ENCODE measurements around the gene HRH4.
A peak's percentile ranks its signal among the peaks of the same experiment; 100 is the strongest.

HRH4 gene

DNA sequence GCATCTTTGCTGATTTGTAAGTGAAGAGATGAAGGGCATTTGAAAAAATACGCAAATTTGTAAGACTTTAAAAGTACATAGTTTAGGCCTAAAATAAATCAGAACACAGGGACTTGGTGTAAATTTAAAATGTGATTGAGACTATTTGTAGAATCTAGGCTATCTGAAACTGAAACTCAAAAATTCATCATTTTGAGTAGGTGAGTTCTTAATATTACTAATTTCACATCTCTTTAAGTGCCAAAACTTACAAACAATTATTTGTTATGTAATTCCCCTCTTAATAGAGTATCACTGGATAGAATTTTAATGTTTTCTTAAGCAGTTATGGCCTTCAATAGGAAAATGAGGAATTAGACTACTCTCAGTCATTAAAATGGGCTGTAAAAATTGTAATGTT, 14.0 kb upstream of the HRH4 start:
- no peak for DNase-seq (ENCODE audit: low read depth)
- no peak overlapping the region for H3K4me3 ChIP-seq (ENCODE audit: low read depth, low read length)
- TF ChIP-seq, protein P1, sequence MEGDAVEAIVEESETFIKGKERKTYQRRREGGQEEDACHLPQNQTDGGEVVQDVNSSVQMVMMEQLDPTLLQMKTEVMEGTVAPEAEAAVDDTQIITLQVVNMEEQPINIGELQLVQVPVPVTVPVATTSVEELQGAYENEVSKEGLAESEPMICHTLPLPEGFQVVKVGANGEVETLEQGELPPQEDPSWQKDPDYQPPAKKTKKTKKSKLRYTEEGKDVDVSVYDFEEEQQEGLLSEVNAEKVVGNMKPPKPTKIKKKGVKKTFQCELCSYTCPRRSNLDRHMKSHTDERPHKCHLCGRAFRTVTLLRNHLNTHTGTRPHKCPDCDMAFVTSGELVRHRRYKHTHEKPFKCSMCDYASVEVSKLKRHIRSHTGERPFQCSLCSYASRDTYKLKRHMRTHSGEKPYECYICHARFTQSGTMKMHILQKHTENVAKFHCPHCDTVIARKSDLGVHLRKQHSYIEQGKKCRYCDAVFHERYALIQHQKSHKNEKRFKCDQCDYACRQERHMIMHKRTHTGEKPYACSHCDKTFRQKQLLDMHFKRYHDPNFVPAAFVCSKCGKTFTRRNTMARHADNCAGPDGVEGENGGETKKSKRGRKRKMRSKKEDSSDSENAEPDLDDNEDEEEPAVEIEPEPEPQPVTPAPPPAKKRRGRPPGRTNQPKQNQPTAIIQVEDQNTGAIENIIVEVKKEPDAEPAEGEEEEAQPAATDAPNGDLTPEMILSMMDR (IDR thresholded peaks at IDR 0.05; ENCODE audit: low read depth, low read length, missing control alignments), result no peak

DNA sequence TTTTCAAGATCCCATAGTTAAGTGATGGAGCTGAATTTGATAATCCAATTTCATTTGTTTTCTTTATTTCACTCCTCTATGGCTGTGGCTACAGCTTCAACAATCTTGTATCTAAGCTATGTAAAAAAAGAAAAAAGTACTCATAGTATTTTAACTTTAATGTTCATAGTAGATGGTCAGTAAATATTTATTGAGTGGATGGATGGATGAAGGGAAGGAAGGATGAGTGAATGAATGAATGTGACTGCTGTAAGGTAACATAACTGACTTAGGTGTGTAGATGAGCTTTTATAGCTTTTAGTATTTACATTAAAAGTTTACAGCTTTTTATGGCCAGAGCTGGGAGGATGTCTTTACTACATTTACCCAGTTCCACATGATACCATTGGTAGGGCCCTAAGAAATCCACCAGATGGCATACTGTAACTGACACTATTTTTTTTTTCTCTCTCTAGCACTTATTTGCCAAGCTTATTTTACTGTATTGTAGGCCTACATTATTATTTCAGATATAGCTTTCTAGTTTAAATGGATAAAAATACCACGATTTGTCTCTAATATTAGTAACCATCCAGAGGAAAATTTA, 13.4 kb upstream of the HRH4 start:
- no peak overlapping the region for H3K4me3 ChIP-seq (ENCODE audit: low read depth, low read length)
- no peak for DNase-seq (ENCODE audit: low read depth)
- TF ChIP-seq, protein P1 (IDR thresholded peaks at IDR 0.05; ENCODE audit: low read depth, low read length, missing control alignments), result no peak

DNA sequence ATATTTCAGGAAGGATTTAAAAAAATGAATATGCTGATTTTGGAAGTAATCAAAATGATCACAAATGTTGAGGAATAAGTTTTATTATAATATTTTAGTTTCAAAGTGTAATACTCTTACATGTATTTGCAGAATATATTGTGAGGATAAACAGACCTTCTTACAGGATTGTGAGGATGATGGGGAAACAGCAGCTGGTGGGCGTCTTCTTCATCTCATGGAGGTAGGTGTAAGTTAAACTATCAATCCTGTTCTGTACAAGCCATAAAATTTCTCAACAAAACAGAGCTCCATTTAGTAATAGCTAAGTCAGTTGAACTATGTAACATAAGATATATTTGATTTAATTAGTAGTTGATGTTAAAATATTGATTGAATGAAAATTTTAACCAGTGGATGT, 12.5 kb upstream of the HRH4 start:
- TF ChIP-seq, protein P1 (IDR thresholded peaks at IDR 0.05; ENCODE audit: low read depth, low read length, missing control alignments), result no peak
- H3K4me3 ChIP-seq (ENCODE audit: low read depth, low read length), result no peak overlapping the region
- DNase-seq (ENCODE audit: low read depth), result no peak

DNA sequence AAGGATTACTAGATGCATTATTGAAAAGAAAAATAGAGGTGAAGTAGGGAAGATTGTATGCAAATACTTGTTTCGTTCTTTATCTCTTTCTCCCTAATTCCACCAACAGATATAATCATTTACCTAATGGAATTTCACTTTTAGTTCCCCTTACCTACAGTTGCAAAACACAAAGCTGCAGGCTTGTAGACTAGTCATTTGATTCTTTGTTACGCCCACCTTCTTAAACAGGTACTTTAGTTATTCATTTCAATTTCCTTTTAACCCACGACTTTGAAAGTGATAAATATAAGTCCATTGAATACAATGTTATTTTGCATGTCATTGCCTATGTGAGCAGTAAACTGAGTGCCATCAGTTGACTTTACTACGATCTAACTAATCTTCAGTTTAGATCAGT, 3.9 kb upstream of the HRH4 start:
- TF ChIP-seq, protein P1 (IDR thresholded peaks at IDR 0.05; ENCODE audit: low read depth, low read length, missing control alignments), result no peak
- H3K4me3 ChIP-seq (ENCODE audit: low read depth, low read length), result no peak overlapping the region
- peak; percentile 24 for DNase-seq (ENCODE audit: low read depth)

DNA sequence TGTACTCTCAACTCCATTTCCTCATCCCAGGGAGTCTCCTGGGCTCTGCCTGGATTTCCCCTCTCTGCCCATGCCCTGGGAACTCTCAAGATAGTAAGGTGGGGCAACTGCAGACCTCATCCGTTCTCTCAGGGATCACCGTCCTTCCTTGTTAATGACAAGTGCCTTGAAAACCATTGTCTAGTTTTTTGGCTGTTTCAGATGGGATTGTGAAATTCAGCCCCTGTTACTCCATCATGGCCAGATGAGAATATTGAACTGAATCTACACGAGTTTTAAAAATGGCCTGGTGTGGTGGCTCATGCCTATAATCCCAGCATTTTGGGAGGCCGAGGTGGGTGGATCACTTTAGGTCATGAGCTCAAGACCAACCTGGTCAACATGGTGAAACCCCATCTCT, 665 bp upstream of the HRH4 start:
- DNase-seq (ENCODE audit: low read depth), result no peak
- TF ChIP-seq, protein P1 (IDR thresholded peaks at IDR 0.05; ENCODE audit: low read depth, low read length, missing control alignments), result no peak
- H3K4me3 ChIP-seq (ENCODE audit: low read depth, low read length), result no peak overlapping the region

DNA sequence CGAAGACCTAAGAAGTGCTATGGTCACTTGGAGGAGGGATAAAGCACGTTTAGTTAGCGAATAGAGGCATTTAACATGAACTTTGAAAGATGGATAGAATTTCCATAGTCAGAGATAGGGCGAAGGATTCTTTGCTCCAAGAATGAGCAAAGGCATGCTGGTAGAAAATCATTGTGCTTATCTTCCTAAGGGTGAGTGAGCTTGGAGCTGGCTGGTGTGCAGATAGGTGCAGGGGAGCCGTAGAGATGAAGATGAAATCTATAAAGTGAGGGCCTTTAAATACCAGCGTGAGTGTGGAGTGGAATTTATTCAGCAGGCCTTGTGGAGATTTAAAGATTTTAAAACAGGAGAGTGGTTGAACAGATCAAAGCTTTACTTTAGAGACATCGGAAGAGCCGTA, 1.6 kb downstream of the HRH4 start:
- no peak overlapping the region for H3K4me3 ChIP-seq (ENCODE audit: low read depth, low read length)
- TF ChIP-seq, protein P1 (IDR thresholded peaks at IDR 0.05; ENCODE audit: low read depth, low read length, missing control alignments), result no peak
- DNase-seq (ENCODE audit: low read depth), result no peak

All from GM12864 (cell line).